Activated CD4-positive, alpha-beta memory T cell treated with anti-CD3 and anti-CD28 coated beads, Interleukin-2, amount 10 ng/mL, durations not matched to agents 7 days and 5 days (primary cell): ENCODE data around the gene ABHD17B. TPM values are rescaled to one million over a fixed set of nuclear protein-coding genes. Genes with fewer than 3 reads are reported as not detected.
A peak's percentile ranks its signal among the peaks of the same experiment; 100 is the strongest.

Source experiments
- CTCF ChIA-PET: fragments of 350-600 bp; sonication (Branson Sonifier 250); formaldehyde crosslinking; loops from one replicate; lab custom pipeline; 2021; ENCODE audit warnings: antibody characterized with exemption, inconsistent platforms; lab: Charles Lee
- POLR2A ChIA-PET: fragments of 350-600 bp; sonication (Branson Sonifier 250); formaldehyde crosslinking; loops from one replicate; lab custom pipeline; 2021; ENCODE audit warnings: antibody characterized with exemption; lab: Charles Lee
- DNase-seq: peaks from one replicate; pipeline ENCODE4 v3.0.0-alpha.2; 2020
- H3K27ac Mint-ChIP-seq: one replicate; pipeline ENCODE4 v1.8.0; 2021; ENCODE audit warnings: mild to moderate bottlenecking, mixed read lengths
- H3K27me3 Mint-ChIP-seq: one replicate; pipeline ENCODE4 v1.8.0; 2021; ENCODE audit warnings: mixed read lengths
- H3K36me3 Mint-ChIP-seq: one replicate; pipeline ENCODE4 v1.8.0; 2021; ENCODE audit warnings: low read depth, mixed read lengths
- H3K4me1 Mint-ChIP-seq: one replicate; pipeline ENCODE4 v1.8.0; 2021; ENCODE audit warnings: mixed read lengths
- H3K4me3 Mint-ChIP-seq: one replicate; pipeline ENCODE4 v1.8.0; 2021; ENCODE audit warnings: mild to moderate bottlenecking, mixed read lengths
- H3K9me3 Mint-ChIP-seq: one replicate; pipeline ENCODE4 v1.8.0; 2021; ENCODE audit warnings: mixed read lengths
- total RNA-seq, 2 experiments: library from RNA; stranded (reverse); gene quantifications; one replicate each; pipeline ENCODE4 v1.2.3, GENCODE V29; 2021

The ABHD17B gene
- total RNA-seq, 2 experiments from 2014 or later, result 25.6 to 27.3 TPM

DNA sequence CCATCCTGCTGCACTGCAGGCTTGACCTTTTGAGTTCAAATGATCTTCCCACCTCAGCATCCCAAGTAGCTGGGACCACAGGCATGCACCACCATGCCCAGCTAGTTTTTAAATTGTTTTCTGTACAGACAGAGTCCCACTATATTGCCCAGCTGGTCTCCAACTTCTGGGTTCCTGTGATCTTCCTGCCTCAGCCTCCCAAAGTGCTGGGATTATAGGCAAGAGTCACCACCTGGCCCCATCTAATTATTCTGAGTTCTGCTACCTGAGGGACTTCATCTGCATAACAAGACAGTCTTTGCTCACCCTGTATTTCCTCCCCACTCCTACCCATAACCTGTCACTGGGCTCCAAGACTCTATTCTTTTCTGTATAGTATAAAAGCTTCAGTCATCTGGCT, 88.1 kb downstream of the ABHD17B start:
- ChIA-PET POLR2A (no interaction called here), CTCF (interaction anchor here (0.7 kb wide), 1 partner anchor 216 kb away, joined by 4 read pairs; no protein-coding TSS in a partner anchor)
- Mint-ChIP-seq H3K27ac (no peak overlapping the region), H3K4me3 (no peak overlapping the region), H3K9me3 (no peaks in the 10 kb centered on the region), H3K27me3 (no peaks in the 10 kb centered on the region), H3K4me1 (peaks cover 14% of the 10 kb centered on the region), H3K36me3 (no peaks in the 10 kb centered on the region)
- DNase-seq, result no peak

- no peak overlapping the region for H3K27ac Mint-ChIP-seq
- H3K4me1 Mint-ChIP-seq, result peaks cover 14% of the 10 kb centered on the region
- no peak overlapping the region for H3K4me3 Mint-ChIP-seq
Observed at GRCh38 chr9:71822456-71822855, 88.5 kb downstream of the ABHD17B start.

GRCh38 chr9:71821405-71821804, 89.6 kb downstream of the ABHD17B start:
- Mint-ChIP-seq H3K27me3 (no peaks in the 10 kb centered on the region), H3K27ac (no peak overlapping the region), H3K9me3 (no peaks in the 10 kb centered on the region), H3K4me1 (peaks cover 19% of the 10 kb centered on the region), H3K4me3 (no peak overlapping the region), H3K36me3 (no peaks in the 10 kb centered on the region)
- ChIA-PET POLR2A (no interaction called here), CTCF (interaction anchor here (0.9 to 3.7 kb wide), 4 partner anchors 11 to 204 kb away, joined by 3 to 41 read pairs (median 3); no protein-coding TSS in a partner anchor)
- no peak for DNase-seq

More at GRCh38 chr9:71822456-71822855, 88.5 kb downstream of the ABHD17B start:
- ChIA-PET CTCF (interaction anchor here (1.1 kb wide), 1 partner anchor 39 kb away, joined by 3 read pairs; no protein-coding TSS in a partner anchor), POLR2A (no interaction called here)
- H3K27me3 Mint-ChIP-seq, result no peaks in the 10 kb centered on the region
- DNase-seq, result no peak
- no peaks in the 10 kb centered on the region for H3K36me3 Mint-ChIP-seq
- no peaks in the 10 kb centered on the region for H3K9me3 Mint-ChIP-seq

DNA sequence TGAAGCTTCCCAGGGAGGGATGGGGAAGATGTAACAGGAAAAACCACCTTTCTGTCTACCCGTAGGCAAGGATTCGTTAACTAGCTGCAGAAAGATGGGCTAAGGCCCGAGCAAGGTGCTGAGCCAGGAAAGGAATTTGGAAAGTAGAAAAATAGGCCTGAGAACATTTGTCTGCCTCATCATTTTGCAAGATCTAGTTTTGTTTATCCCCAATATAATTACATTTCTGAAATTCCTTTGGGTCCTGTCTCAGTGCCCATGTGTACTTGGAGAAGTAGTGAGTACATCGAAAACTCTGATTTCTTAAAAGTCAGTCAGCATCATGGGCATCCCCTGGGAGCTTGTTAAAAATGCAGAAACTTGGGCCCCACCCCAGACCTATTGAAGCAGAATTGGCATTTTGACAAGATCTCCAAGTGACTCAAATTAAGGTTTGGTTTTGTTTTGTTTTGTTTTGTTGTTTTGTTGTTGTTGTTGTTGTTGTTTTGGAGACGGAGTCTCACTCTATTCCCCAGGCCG, 90.5 kb downstream of the ABHD17B start:
- CTCF ChIA-PET, result interaction anchor here (0.9 to 3.7 kb wide), 4 partner anchors 8 to 205 kb away, joined by 3 to 41 read pairs (median 18); no protein-coding TSS in a partner anchor
- no peak for DNase-seq
- Mint-ChIP-seq H3K27ac (no peak overlapping the region), H3K4me1 (peaks cover 19% of the 10 kb centered on the region), H3K4me3 (no peak overlapping the region), H3K36me3 (no peaks in the 10 kb centered on the region), H3K9me3 (no peaks in the 10 kb centered on the region), H3K27me3 (no peaks in the 10 kb centered on the region)
- POLR2A ChIA-PET, result no interaction called here

- Mint-ChIP-seq H3K4me3 (no peak overlapping the region), H3K27ac (no peak overlapping the region), H3K4me1 (peaks cover 19% of the 10 kb centered on the region), H3K36me3 (no peaks in the 10 kb centered on the region), H3K27me3 (no peaks in the 10 kb centered on the region), H3K9me3 (no peaks in the 10 kb centered on the region)
- ChIA-PET POLR2A (interaction anchor here (1.7 kb wide), 1 partner anchor 37 kb away, joined by 4 read pairs; no protein-coding TSS in a partner anchor), CTCF (interaction anchor here (0.6 to 3.7 kb wide), 34 partner anchors 9 to 534 kb away, joined by 3 to 41 read pairs (median 4); partner anchors contain the start of genes ABHD17B and C9orf85)
- peak; percentile 36 for DNase-seq
Observed at GRCh38 chr9:71819115-71819739, 91.8 kb downstream of the ABHD17B start.

DNA sequence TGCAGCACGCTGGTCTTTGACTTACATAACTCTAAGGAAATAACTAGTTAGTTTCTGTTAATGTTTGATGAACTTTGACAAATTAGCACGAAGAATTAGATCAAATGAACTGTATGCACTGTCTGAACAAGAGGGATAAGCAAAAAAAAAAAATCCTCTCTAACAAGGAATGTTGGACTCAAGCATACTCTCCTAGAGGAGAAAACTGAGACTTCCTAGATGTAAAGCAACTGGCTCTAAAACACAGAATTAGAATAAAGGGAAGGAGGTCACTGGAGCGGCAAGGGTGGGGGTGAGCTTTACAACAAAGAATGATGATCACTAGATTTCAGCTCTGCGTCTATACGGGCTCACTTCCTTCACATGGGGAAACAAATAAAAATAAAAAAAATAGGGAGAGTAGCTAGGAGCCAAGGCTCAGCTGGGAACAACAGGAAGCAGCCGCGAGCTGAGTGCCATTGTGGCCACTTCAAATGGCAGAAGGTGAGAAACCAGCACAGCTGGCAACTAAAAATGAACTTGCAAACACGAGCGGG, 94.0 kb downstream of the ABHD17B start:
- H3K36me3 Mint-ChIP-seq, result no peaks in the 10 kb centered on the region
- no peaks in the 10 kb centered on the region for H3K27me3 Mint-ChIP-seq
- CTCF ChIA-PET, result interaction anchor here (0.6 to 2.9 kb wide), 7 partner anchors 13 to 532 kb away, joined by 3 to 12 read pairs (median 6); no protein-coding TSS in a partner anchor
- H3K27ac Mint-ChIP-seq, result no peak overlapping the region
- POLR2A ChIA-PET, result interaction anchor here (1.3 kb wide), 1 partner anchor 49 kb away, joined by 4 read pairs; the partner anchor contains the start of gene CEMIP2
- no peak for DNase-seq
- H3K9me3 Mint-ChIP-seq, result no peaks in the 10 kb centered on the region
- peaks cover 8% of the 10 kb centered on the region for H3K4me1 Mint-ChIP-seq
- H3K4me3 Mint-ChIP-seq, result no peak overlapping the region

Other genes with a start within 250 kb of the ABHD17B start
- gene CEMIP2, start 142.7 kb downstream of the ABHD17B start, total RNA-seq, result 100 to 1,000 TPM; 137 to 140 TPM
- gene C9orf85, start 446 bp upstream of the ABHD17B start, total RNA-seq, result 10 to 100 TPM; 10.8 to 12.1 TPM
- not detected for gene C9orf57, start 149.4 kb upstream of the ABHD17B start, total RNA-seq
- gene GDA, start 238.2 kb upstream of the ABHD17B start, total RNA-seq, result not detected